GM12878 (cell line): ENCODE results near the gene CDH4. TPM values are rescaled to one million over a fixed set of nuclear protein-coding genes. Genes with fewer than 3 reads are reported as not detected.

Experiments used
- ATAC-seq: fragments of 200-7000 bp; cut with Tn5 transposase; 3 replicates; pipeline ENCODE4 v1.9.1; 2020; ENCODE audit warnings: mild to moderate bottlenecking, moderate library complexity
- BruUV-seq: library from RNA; stranded (reverse); fragments of 400-500 nt; replicated peaks from 2 replicates; lab custom pipeline; 2021; lab: Mats Ljungman, UMichigan
- CTCF ChIA-PET: fragments of 300-600 bp; sonication (Branson Sonifier 250); formaldehyde crosslinking; extraction: SDS; loops from one replicate; lab custom pipeline; 2021; ENCODE audit warnings: inconsistent platforms; lab: Yijun Ruan, JAX
- POLR2A ChIA-PET: fragments of 350-600 bp; formaldehyde crosslinking; extraction: SDS; loops from one replicate; lab custom pipeline; 2021; ENCODE audit warnings: inconsistent platforms; lab: Charles Lee
- RAD21 ChIA-PET: fragments of 300-600 bp; sonication (Branson Sonifier 250); formaldehyde crosslinking; loops from one replicate; lab custom pipeline; 2023; ENCODE audit warnings: antibody characterized with exemption; ENCODE audit not compliant: unreplicated experiment; lab: Charles Lee
- SMC1A ChIA-PET: fragments of 300-600 bp; sonication (Branson Sonifier 250); formaldehyde crosslinking; loops from one replicate; lab custom pipeline; 2023; ENCODE audit not compliant: unreplicated experiment, uncharacterized antibody; lab: Charles Lee
- DNase-seq: peaks from one replicate; pipeline ENCODE4 v3.0.0-alpha.2; 2011; ENCODE audit warnings: low read depth, low spot score
- FAIRE-seq: peaks from 3 replicates; lab custom pipeline; 2011; peaks lifted over from hg19 to GRCh38; lab: Jason Lieb, UNC
- H2AFZ ChIP-seq: 2 replicates; pipeline ENCODE4 v1.6.0; 2011; ENCODE audit warnings: low read depth, low read length, control low read depth; ENCODE audit not compliant: control insufficient read depth
- H3K27ac ChIP-seq: 2 replicates; pipeline ENCODE4 v1.5.1; 2011; ENCODE audit warnings: control low read depth; ENCODE audit not compliant: control insufficient read depth, insufficient read depth
- H3K27me3 ChIP-seq, 2 experiments: replicated peaks in 1 of 2; 2 replicates each; pipeline versions ENCODE4 v1.6.0 to v1.6.1; 2011; ENCODE audit warnings: low read length in 1 of 2; ENCODE audit not compliant: control insufficient read depth in 2 of 2, insufficient read depth in 2 of 2
- H3K36me3 ChIP-seq, 2 experiments: 2 replicates each; pipeline ENCODE4 v1.5.1; 2011; ENCODE audit warnings: low read length in 1 of 2; ENCODE audit not compliant: control insufficient read depth in 2 of 2, insufficient read depth in 2 of 2
- H3K4me1 ChIP-seq: 2 replicates; pipeline ENCODE4 v1.6.1; 2011; ENCODE audit warnings: mild to moderate bottlenecking, low read length, moderate library complexity, mixed read lengths; ENCODE audit not compliant: control insufficient read depth, insufficient read depth
- H3K4me2 ChIP-seq: 2 replicates; pipeline ENCODE4 v1.6.0; 2011; ENCODE audit warnings: control low read depth; ENCODE audit not compliant: control insufficient read depth, insufficient read depth
- H3K4me3 ChIP-seq: fragments of 200-600 bp; sonication (generic); 2 replicates; pipeline ENCODE4 v1.5.1; 2016
- H3K79me2 ChIP-seq: 2 replicates; pipeline ENCODE4 v1.6.0; 2011; ENCODE audit warnings: low read length; ENCODE audit not compliant: control insufficient read depth, insufficient read depth
- H3K9ac ChIP-seq: 2 replicates; pipeline ENCODE4 v1.8.0; 2011; ENCODE audit warnings: low read length, control low read depth, mixed read lengths; ENCODE audit not compliant: control insufficient read depth, insufficient read depth
- H3K9me3 ChIP-seq: replicated peaks from 3 replicates; pipeline ENCODE4 v1.5.1; 2011; ENCODE audit warnings: mild to moderate bottlenecking, low read length; ENCODE audit not compliant: control insufficient read depth, insufficient read depth
- H4K20me1 ChIP-seq: 2 replicates; pipeline ENCODE4 v1.6.0; 2011; ENCODE audit not compliant: control insufficient read depth, insufficient read depth
- CBX3 ChIP-seq: fragments of 200-600 bp; sonication (generic); IDR thresholded peaks from 2 replicates; pipeline ENCODE4 v1.6.1; 2016; ENCODE audit warnings: low read depth, borderline replicate concordance
- CHD4 ChIP-seq: fragments of 200-600 bp; sonication (generic); IDR thresholded peaks from 2 replicates; pipeline ENCODE4 v1.6.1; 2016; ENCODE audit warnings: mild to moderate bottlenecking
- CTCF ChIP-seq, 3 experiments: IDR thresholded peaks in 2 of 3; conservative IDR thresholded peaks in 1 of 3; 2 replicates each; pipeline ENCODE4 v1.5.1; 2011; ENCODE audit warnings: low read depth in 3 of 3, low read length in 3 of 3, mild to moderate bottlenecking in 3 of 3, control low read depth in 2 of 3, moderate library complexity in 2 of 3, inconsistent platforms in 1 of 3, mixed read lengths in 1 of 3; ENCODE audit not compliant: control insufficient read depth in 2 of 3, insufficient read depth in 1 of 3; ENCODE audit errors: extremely low read depth in 1 of 3
- IKZF1 ChIP-seq: fragments of 450-650 bp; conservative IDR thresholded peaks from 2 replicates; pipeline ENCODE4 v1.6.1; 2017; ENCODE audit warnings: antibody characterized with exemption, mild to moderate bottlenecking
- JUNB ChIP-seq: IDR thresholded peaks from 2 replicates; pipeline ENCODE4 v1.6.1; 2016; ENCODE audit warnings: antibody characterized with exemption, mild to moderate bottlenecking
- KAT2A ChIP-seq: conservative IDR thresholded peaks from 2 replicates; pipeline ENCODE4 v1.6.1; 2011; ENCODE audit warnings: low read depth, low read length; ENCODE audit not compliant: control insufficient read depth
- MEF2B ChIP-seq: fragments of 450-650 bp; IDR thresholded peaks from 2 replicates; pipeline ENCODE4 v1.6.1; 2018; ENCODE audit warnings: mild to moderate bottlenecking, moderate library complexity; ENCODE audit not compliant: partially characterized antibody, poor library complexity, severe bottlenecking
- NBN ChIP-seq: fragments of 450-650 bp; IDR thresholded peaks from 2 replicates; pipeline ENCODE4 v1.6.1; 2016
- NR2C1 ChIP-seq: fragments of 450-650 bp; IDR thresholded peaks from 2 replicates; pipeline ENCODE4 v1.6.1; 2017; ENCODE audit warnings: antibody characterized with exemption, mild to moderate bottlenecking, moderate library complexity
- NRF1 ChIP-seq: conservative IDR thresholded peaks from 2 replicates; pipeline ENCODE4 v1.6.1; 2011; ENCODE audit warnings: mild to moderate bottlenecking, low read depth, low read length, improper control_type of control experiment
- PAX8 ChIP-seq: fragments of 450-650 bp; IDR thresholded peaks from 2 replicates; pipeline ENCODE4 v1.6.1; 2017; ENCODE audit warnings: mild to moderate bottlenecking, moderate library complexity
- RAD51 ChIP-seq: fragments of 450-650 bp; IDR thresholded peaks from 2 replicates; pipeline ENCODE4 v1.6.1; 2016; ENCODE audit warnings: moderate library complexity, mild to moderate bottlenecking, inconsistent platforms
- SMAD5 ChIP-seq: IDR thresholded peaks from 2 replicates; pipeline ENCODE4 v1.6.1; 2016; ENCODE audit warnings: antibody characterized with exemption, low read depth
- ZBED1 ChIP-seq: IDR thresholded peaks from 2 replicates; pipeline ENCODE4 v1.6.1; 2016; ENCODE audit warnings: borderline replicate concordance
- ZBTB40 ChIP-seq: fragments of 450-650 bp; IDR thresholded peaks from 2 replicates; pipeline ENCODE4 v1.6.1; 2016; ENCODE audit warnings: mild to moderate bottlenecking, moderate library complexity, borderline replicate concordance
- WGBS: methylation state at CpG from one replicate; pipeline ENCODE4 v1.1.6; 2016; ENCODE audit warnings: low lambda C conversion rate; ENCODE audit not compliant: insufficient replicate concordance, insufficient coverage; ENCODE audit errors: missing lambda C conversion rate; 5-methylcytosine and 5-hydroxymethylcytosine counted together
- in situ Hi-C: fragments of 300-500 bp; cut with MboI; formaldehyde crosslinking; loops from 9 replicates; pipeline ENCODE4 v1.14.3; 2018; ENCODE audit warnings: mixed read lengths
- intact Hi-C: fragments of 100-400 bp; cut with micrococcal nuclease; formaldehyde crosslinking; loops from one replicate; pipeline ENCODE4 v1.14.2; 2022; ENCODE audit not compliant: unreplicated experiment
- polyA plus RNA-seq, 11 experiments: library from polyadenylated mRNA; depleted of rRNA in 4 of 11; unstranded in 6 of 11; stranded (reverse) in 5 of 11; fragments of >200 nt; fragmentation: Nextera tagmentation in 4 of 11; fragmentation: Illumina TruSeq in 1 of 11; extraction: Ambion mirVana in 4 of 11; extraction: Trizol in 1 of 11; gene quantifications; 1 replicate in 1 of 11; 2 replicates in 10 of 11; pipeline versions ENCODE4 v1.2.1 to v1.2.3, GENCODE V29; 2011 to 2016; ENCODE audit warnings: inconsistent platforms in 2 of 11, missing spikeins in 2 of 11, low read depth in 1 of 11
- total RNA-seq, 4 experiments: library from RNA; depleted of rRNA in 3 of 4; stranded (reverse); fragments of >200 nt in 3 of 4; fragmentation: Illumina TruSeq in 1 of 4; extraction: Trizol in 1 of 4; gene quantifications; 2 replicates each; pipeline versions ENCODE4 v1.2.1 to v1.2.3, GENCODE V29; 2013 to 2021
- TF ChIP-seq, protein P1 (sequence below): IDR thresholded peaks from 2 replicates; pipeline ENCODE4 v1.6.1; 2011; ENCODE audit warnings: borderline replicate concordance, low read depth, mild to moderate bottlenecking, moderate library complexity, mixed read lengths, low read length; ENCODE audit not compliant: insufficient read depth; ENCODE audit errors: extremely low read length
- TF ChIP-seq, protein P2 (sequence below): fragments of 450-650 bp; IDR thresholded peaks from 2 replicates; pipeline ENCODE4 v1.6.1; 2017; ENCODE audit warnings: mild to moderate bottlenecking, low read depth, inconsistent platforms; ENCODE audit not compliant: poor library complexity, severe bottlenecking

CDH4 gene
- total and polyA plus RNA-seq, 10 of the 15 experiments (the other 5 are each of a cell fraction or from before 2014, with no cell fraction given): not detected

DNA sequence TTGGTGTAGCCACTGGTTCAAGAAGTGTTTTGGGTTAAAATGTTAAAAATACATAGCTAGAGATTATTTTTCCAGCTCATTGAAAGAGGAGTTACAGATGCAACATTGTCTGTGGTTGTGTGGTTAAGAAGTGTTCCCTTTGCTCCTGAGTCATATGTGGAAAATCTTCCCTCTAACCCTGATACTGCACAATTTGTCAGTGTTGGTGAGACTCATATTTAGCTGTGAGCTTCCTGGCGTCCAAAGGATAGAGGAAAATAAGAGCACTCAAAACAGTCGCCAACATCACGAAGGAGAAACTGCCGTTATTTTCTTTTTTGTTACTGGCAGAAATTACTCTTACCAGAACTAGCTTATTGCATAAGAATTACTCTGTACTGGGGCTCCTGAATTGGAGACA is 250.4 kb downstream of the CDH4 start:
- H3K4me3 ChIP-seq: no peak overlapping the region
- no peaks in the 10 kb centered on the region for H4K20me1 ChIP-seq
- intact Hi-C loops: no loop called here
- no peak overlapping the region for H2AFZ ChIP-seq
- no peak overlapping the region for H3K9ac ChIP-seq
- 62% methylated on average over 4 of the region's 4 CpGs for WGBS
- no peaks in the 10 kb centered on the region; the same call in 2 of the 3 replicates for H3K9me3 ChIP-seq
- H3K4me2 ChIP-seq: no peak overlapping the region
- in situ Hi-C loops: no loop called here
- H3K36me3 ChIP-seq: no peaks in the 10 kb centered on the region
- H3K79me2 ChIP-seq: no peaks in the 10 kb centered on the region
- FAIRE-seq (no peak), DNase-seq (no peak), ATAC-seq (no peak)
- BruUV-seq: no TSS peak
- ChIA-PET SMC1A (no interaction called here), POLR2A (no interaction called here), RAD21 (no interaction called here), CTCF (no interaction called here)
- H3K27ac ChIP-seq: no peak overlapping the region
- no peaks in the 10 kb centered on the region for H3K27me3 ChIP-seq
- no peaks in the 10 kb centered on the region for H3K4me1 ChIP-seq
- TF ChIP-seq MEF2B (no peak), NR2C1 (no peak), JUNB (no peak), NBN (no peak), CBX3 (no peak), ZBTB40 (no peak), RAD51 (no peak), KAT2A (no peak), NRF1 (no peak), IKZF1 (no peak), PAX8 (no peak), CTCF (IDR thresholded peaks at IDR 0.05 in 2 of 3, conservative IDR thresholded peaks at IDR 0.05 in 1 of 3; ENCODE audit: control insufficient read depth in 2 of 3, extremely low read depth in 1 of 3, insufficient read depth in 1 of 3, low read depth in 3 of 3, low read length in 3 of 3) (no peak), SMAD5 (no peak), CHD4 (no peak), ZBED1 (no peak)
- TF ChIP-seq, protein P1, sequence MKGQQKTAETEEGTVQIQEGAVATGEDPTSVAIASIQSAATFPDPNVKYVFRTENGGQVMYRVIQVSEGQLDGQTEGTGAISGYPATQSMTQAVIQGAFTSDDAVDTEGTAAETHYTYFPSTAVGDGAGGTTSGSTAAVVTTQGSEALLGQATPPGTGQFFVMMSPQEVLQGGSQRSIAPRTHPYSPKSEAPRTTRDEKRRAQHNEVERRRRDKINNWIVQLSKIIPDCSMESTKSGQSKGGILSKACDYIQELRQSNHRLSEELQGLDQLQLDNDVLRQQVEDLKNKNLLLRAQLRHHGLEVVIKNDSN: no peak
- TF ChIP-seq, protein P2, sequence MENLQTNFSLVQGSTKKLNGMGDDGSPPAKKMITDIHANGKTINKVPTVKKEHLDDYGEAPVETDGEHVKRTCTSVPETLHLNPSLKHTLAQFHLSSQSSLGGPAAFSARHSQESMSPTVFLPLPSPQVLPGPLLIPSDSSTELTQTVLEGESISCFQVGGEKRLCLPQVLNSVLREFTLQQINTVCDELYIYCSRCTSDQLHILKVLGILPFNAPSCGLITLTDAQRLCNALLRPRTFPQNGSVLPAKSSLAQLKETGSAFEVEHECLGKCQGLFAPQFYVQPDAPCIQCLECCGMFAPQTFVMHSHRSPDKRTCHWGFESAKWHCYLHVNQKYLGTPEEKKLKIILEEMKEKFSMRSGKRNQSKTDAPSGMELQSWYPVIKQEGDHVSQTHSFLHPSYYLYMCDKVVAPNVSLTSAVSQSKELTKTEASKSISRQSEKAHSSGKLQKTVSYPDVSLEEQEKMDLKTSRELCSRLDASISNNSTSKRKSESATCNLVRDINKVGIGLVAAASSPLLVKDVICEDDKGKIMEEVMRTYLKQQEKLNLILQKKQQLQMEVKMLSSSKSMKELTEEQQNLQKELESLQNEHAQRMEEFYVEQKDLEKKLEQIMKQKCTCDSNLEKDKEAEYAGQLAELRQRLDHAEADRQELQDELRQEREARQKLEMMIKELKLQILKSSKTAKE: no peak
